GDM1 (cell line): Measurements from ENCODE around the gene NDUFAF3.
A peak's percentile ranks its signal among the peaks of the same experiment; 100 is the strongest.

ENCODE experiments used
- DNase-seq: peaks from one replicate; lab custom pipeline; 2025; lab: John Stamatoyannopoulos, UW

The NDUFAF3 gene

DNA sequence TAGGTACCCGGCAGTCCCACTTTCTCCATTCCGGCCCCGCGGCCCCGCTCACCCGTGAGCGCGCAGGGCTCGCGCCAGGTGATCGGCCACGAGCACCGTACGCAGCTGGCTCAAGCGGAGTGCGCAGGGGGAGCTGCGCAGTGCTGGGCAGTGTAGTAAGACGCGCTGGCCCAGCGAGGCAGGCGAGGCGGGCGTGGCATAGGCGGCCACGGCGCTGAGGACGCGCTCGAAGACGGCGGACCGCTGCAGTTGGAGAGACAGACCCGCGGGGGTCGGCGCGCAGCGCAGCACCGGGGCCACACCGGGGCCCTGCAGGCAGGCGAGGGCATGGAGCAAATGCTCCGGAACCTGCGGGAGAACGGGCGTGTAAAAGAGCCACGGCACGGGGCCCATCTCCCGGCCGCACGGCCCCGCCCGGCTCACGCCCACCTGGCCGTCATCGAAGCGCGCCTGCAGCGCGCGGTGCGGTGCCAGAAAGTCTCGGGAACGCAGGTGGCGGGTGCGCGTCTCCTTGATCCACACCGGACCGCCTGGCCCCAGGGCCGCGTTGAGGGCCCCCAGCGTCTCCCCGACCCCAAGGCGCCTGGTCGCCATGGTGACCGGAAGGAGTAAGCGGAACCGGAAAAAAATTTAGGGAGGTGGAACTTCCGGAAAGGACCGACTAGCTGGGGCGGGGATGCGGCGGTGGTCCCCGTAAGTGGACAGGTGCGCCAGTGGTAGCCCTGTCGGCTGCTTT lies 3.8 kb upstream of the NDUFAF3 start, which contains the start of gene DALRD3:
Gene DALRD3, minus strand, starts transcription at position 610 of the 736 bp plus-strand sequence. Its CDS starts 16 bp downstream, at position 594.
- DNase-seq, result peak; percentile 42

DNA sequence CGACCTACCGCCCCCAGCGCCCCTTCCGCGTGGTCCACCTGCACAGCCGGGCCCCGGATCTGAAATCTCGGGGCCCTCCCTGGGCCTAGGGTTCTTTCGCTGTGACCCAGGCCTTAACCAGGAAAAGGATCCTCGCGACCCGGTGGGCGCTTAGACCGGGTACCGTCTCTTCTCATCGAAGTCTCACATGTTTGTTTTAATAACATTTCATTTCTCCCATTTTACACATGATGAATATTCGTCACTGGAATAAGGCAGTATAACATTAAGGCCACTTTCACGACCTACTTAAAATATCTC lies 3.3 kb upstream of the NDUFAF3 start:
- DNase-seq, result no peak

DNA sequence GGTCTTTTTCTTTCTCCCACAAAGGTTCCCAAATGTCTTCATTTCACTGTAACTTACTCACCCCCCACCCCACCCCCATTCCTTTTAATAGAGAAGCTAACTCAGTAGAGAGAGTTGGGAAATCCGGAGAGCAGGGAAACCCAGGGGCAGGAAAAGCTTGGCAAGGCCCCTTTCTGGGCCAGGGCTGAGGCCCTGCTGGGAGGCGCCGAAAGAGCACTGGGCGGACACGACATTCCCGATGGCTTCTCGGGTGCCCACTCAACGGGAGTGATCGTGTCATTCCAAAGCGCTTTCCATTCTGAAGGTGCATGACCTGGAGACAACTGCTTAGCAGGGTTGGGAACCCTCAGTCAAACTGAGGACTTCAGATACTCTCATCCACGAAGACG lies 2.0 kb upstream of the NDUFAF3 start:
- DNase-seq, result peak; percentile 50

DNA sequence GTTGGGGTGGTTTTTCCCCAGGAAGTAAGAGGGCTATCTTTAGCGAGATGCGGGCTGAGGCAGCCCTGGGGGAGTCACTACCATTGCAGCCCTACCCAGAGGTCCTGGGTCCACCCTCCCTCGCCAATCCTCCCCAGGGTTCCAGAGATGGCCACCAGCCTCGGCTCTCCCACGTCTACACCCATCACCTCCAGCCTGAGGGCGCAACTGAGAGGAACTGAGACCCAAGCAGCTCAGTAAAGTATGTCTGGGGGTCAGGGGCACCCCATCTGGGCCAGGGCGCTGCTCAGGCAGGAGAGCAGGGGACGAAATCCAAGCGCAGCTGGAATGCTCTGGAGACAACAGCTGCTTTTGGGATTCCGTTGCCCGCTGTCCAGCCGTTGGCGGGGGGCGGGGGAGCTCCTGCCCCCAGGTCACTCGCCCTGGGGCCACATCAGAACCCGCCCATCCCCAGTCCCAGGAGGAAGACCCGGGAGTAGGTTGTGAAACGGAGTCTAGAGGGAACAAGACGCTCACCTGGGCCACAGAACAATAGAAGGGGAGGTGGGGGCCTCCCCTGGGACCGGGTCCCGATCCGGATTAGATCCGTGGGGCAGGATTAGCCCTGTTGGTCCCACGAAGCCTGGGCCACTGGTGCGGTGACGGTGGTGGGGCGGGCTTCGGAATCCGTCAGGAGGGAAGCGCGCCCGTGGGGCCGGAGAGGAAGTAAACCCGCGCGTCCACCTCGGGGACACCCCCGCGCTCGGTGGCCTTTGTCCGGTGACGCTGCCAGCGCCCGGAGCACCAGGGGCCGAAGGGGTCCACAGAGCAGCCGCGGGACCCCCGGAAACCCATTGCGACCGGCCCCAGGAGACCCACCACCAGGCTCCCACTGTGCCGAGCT lies 1.4 kb upstream of the NDUFAF3 start:
- DNase-seq, result peak; percentile 50

DNA sequence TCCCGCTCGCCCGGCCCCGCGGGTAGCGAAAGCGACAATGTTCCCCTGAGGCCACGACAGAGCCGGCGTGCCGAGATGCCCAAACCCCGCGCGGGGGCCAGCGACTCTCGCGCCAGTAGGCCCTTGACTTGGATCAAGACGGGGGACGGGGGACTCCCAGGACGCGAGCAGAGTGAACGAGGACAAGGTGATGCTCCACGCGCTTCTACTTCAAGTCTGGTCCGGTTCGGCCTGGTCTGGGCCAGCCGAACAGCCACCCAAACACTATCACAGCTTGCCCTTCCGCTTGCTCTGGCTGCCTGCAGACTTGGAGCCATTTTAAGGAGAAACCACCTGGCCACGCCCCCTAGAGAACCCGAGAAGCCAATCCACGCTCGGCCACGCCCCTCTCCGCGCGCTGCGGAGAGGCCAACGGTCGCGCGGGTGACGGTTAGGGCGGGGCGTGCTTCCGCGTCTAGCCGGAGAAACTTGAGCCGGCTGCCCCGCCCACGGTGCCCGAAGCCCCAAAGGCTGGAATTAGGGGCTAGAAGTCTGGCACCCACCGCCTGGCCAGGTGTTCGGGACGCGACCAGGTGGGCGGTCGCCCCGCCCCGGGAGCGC lies 608 bp upstream of the NDUFAF3 start:
- peak; percentile 94 for DNase-seq

DNA sequence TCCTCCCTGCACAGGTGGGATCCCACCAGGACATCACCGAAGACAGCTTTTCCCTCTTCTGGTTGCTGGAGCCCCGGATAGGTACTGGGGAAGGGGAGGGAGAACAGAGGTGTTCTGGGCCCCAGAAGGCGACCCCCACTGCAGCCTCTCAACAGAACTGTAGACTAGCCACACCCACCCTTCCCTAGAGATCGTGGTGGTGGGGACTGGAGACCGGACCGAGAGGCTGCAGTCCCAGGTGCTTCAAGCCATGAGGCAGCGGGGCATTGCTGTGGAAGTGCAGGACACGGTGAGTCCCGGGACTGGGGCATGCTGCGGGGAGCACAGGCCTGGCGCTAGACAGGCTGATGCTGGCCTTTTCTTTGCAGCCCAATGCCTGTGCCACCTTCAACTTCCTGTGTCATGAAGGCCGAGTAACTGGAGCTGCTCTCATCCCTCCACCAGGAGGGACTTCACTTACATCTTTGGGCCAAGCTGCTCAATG lies 809 bp downstream of the NDUFAF3 start:
- no peak for DNase-seq

DNA sequence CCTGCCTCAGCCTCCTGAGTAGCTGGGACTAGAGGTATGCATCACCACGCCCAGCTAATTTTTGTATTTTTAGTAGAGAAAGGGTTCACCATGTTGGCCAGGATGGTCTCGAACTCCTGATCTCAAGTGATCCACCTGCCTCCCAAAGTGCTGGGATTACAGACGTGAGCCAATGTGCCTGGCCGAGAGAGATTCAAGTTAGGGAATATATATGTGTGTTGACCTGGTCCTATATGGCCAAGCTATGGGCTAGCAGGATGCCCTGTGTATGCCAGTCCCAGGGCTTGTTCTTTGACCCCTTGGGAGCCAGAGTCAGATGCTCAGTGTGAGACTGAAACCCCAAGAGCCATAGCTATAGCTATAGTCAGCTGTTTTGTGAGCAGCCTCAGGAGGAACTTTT lies 1.9 kb downstream of the NDUFAF3 start:
- DNase-seq, result no peak

DNA sequence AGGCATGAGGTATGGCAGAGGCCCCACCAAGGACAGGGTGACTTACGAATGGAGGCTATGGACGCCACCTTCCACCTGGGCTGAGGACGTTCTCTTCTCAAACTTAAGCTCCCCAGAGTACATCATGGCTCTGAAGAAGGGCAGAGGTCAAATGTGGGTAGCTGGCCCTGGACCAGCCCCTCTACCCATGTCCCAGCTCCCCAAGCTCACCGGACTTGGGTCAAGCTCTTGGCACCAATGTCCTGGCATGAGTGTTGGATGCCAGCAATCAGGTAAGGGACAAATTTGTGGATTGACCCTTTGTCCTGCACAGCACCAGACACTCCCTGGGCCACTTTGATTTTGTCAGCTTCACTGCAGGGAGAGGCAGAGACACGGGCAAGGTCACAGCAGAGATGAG lies 2.5 kb downstream of the NDUFAF3 start:
- DNase-seq, result no peak

DNA sequence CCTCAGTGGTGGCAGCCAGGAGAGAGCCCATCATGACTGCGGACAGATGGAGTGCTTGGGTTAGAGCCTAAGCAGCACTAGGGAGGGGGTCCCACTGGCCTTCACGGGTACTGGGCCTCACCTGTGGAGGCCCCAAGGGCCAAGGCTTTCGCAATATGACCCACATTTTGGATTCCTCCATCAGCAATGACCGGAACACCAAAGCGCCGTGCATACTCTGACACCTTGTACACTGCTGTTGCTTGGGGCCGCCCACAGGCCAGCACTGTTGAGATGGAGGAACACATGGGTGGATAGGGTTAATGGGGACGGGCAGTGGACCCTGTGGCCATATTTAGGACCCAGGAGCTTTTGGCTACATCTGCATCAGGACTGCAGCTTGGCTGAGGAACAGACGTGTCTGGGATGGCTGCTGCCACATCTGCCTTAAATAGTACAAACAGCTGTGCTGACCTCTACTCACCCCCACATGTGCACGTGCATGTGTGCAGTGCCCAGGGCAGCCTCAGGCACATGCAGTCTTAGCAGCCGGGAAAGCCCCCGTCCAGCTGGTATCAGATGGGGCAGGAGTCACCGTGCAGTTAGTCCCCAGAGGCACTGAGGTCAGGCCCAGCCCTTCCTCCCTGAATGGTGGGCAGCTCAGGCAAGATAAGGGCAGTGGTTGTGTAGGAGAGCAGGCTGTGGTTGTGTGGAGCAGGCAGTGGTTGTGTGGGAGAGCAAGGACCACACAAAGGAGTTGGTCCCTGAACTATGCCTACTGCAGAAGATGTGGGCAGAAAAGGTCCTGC lies 3.3 kb downstream of the NDUFAF3 start:
- DNase-seq, result no peak

DNA sequence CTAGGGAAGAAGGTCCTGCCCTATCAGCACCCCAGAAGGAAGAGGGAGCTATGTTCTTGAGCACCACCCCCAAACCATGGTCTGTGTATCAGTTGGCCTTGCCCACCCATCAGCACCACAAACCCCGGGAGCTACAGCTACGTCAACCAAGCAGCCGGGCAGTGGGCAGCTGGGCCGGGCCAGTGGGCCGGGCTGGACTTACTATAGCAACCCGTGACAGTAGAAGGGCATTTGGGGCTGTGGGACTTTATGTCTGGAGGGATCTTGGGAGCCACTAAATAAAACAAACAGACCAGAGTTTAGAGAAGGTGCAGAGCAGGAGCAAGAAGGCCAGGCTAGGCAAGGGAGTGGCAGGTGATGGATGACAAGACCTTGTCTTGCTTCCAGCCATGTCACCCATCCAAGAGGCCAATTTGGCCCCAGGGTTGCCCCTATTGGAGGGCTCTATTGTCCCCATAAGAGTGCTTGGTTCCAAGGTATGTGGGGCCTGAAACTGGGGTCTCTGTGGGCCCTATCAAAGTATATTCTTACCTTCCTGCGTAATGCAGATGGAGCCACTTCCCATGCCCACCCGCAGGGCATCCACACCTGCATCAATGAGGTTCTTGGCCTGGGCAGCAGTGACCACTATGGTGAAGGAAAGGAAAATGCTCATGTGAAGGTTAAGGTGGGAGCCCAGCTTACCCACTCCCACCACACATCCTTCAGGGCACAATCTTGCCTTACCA lies 4.0 kb downstream of the NDUFAF3 start:
- no peak for DNase-seq

DNA sequence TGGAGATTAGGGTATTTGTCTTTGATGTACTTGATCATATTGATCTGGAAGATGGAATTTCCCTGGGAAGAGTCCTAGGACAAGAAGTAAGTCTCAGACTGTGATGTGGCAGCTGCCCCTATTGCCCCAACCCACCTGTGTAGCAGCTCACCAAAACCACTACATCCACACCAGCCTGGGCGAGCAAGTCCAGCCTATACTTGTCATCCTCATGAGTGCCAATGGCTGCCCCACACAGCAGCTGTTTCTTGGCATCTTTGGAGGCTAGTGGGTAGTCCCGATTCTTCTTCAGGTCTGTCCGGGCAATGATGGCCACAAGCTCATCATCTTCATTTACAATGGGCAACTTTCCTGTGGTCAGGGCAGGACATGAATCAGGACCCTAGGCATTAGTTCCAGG lies 4.6 kb downstream of the NDUFAF3 start:
- DNase-seq, result no peak

DNA sequence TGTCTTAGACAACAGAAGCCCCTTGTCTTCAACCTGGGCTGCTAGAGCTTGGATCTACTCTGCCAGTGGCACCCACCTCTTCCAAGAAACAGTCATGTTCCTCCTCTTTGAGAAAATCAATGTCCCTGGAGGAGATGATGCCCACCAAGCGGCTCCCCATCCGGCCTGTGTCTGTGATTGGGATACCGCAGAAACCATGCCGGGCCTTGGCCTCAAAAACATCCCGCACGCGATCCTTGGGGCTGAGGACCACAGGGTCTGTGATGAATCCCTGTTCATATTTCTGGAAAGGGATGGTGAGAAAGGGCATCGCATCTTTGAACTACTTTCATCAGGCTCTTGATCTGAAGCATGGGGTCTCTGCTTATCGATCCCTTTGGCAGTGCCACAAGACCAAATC lies 5.7 kb downstream of the NDUFAF3 start:
- DNase-seq, result no peak

DNA sequence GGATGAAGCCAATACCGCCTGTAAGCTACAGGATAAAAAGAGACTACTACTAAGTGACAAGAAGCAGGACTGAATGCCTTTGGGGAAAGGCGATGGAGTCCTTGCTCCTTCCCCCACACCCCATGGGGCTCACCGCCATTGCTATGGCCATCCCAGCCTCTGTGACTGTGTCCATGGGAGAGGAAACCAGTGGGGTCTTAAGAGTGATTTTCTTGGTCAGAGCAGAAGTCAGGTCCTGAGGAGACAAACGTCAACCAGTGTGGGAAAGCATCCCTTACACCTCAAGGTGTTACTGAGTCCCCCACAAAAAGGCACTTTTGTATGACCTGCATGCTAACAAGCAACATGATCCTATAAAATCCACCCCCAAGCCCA lies 6.4 kb downstream of the NDUFAF3 start:
- no peak for DNase-seq

DNA sequence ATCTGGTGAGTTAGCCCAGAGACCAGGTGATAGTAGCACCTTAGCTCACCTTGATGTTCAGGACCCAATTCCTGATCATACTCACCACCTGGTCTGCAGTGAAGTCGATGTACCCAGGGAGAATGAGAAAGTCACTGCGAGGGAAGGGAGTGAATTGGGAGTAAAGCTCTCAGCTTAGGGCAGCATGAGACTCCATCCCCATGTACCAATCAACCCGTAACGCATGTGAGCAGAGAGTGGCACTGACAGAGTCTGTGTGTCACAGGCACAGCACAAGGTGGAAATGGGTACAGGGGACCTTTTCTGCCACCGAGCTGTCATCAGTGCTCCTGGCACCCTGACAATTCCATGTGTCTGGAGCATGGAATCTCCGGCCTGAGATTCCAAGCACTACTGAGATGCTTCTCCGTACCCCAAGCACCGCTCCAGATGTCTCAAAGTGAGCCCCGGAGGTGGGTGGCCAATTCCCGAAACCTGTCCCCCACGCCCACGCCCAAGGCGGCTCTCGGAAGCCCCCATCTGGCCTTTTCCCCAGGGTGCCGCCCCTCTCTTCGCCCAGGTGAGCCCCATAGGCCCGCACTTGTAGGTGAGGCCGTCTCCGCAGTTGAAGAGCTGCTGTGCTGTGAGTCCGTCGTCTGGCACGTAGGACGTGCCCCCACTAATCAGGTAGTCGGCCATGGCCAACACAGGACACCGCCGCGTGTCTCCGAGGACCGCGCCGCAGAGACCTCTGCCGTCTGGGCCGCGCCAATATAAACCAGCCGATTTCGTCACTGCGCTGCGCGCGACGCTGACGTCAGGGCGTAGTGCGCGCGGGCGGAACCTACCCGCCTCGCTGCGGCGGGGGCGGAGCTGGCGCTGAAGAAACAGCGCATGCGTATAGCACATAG lies 7.0 kb downstream of the NDUFAF3 start, which contains the start of gene IMPDH2:
Gene IMPDH2, minus strand, starts transcription at position 726 of the 890 bp plus-strand sequence. Its CDS starts 48 bp downstream, at position 678.
- peak; percentile 93 for DNase-seq

DNA sequence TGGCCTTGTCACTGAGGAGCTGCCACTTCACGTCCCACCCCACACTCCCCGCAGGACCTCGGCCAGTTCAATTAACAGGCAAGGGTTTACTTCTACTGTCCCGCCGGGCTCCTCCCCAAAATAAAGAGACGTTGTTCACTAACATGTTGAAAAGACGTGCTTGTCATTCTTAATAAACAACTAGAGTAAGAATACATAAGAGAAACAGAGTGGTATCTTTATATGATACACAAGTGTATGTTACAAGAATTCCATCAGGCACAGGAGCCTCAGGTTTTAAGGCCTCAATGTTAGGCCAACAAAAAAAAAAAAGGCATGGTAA lies 7.6 kb downstream of the NDUFAF3 start:
- DNase-seq, result no peak

DNA sequence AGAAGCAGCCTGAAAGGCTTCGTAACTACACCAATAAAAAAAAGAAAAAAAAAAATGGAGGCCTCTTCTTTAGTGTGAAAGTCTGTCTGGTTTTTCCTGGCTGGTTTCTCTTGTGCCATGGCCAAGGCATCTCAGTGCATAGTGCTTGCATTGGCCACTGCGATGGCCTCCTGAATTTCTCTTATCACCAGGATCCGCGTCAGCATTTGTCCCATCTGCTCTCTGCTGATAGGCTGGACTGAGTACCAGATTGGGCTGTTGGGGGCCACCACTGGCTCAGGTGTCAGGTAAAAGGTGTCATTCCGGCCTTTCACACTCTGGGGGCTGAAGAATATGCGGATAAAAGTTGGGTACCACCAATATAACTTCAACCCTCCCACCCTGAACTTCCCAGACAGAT lies 8.4 kb downstream of the NDUFAF3 start:
- no peak for DNase-seq

DNA sequence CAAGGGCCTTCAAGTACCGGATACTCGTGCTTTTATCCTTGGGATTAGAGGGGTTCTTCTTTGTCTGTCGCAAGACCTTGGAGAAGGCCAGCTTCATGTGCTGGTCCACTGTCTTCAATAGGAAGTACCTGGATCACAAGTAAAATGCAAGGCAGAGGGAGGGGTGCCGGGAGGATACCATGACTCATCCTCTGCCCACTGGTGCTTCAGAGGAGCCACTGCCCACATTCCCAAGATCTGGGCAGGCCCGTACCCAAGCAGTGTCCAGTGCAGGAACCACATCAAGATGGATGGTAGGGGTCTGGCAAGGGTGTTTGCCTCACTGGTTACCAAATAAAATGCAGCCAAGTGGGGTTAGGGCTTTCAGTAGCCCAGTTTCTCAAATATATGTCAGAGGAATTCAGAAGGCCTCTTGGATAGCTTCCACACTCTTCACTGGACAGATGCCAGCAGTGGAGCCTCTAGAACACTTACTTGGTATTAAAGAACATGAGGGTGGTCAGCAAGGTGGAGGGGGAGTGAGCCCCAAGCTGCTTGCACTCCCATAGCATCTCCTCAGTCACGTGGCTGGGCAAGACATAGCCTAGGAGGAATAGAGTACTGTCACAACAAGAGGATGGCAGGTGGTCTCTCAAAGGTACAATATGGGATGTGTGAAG lies 10.9 kb downstream of the NDUFAF3 start:
- DNase-seq, result no peak

DNA sequence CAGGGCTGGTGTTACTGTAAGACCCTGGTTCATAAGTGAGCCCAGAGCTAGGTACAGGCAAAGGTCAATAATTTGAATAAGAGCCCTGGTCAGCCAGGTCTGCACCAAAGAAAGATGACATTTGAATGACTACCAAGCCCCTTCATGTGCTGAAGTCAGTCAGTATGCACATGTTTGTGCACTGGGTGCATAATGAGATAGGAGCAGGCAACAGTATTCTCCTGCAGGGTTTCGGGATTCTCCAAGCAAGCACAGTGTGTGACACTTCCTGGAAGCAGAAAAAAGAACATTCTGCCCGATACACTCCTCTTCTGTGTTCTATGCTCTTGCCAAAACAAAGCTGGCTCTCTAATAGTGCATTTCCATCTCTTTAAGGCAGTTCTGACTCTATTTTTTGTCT lies 12.7 kb downstream of the NDUFAF3 start:
- DNase-seq, result no peak

DNA sequence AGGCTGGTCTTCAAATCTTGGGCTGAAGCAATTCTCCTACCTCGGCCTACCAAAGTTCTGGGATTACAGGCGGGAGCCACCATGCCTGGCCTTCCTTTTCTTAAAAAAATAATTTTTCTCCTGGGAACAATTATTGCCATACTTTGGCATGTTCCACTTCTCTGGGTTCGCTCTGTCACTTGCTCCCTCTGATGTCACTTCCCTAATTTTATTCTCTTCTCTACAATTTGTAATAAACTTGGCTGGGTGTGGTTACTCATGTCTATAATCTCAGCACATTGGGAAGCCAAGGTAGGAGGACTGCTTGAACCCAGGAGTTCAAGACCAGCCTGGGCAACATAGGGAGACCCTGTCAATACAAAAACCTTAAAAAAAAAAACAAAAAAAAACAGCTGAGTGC lies 13.4 kb downstream of the NDUFAF3 start:
- DNase-seq, result no peak

DNA sequence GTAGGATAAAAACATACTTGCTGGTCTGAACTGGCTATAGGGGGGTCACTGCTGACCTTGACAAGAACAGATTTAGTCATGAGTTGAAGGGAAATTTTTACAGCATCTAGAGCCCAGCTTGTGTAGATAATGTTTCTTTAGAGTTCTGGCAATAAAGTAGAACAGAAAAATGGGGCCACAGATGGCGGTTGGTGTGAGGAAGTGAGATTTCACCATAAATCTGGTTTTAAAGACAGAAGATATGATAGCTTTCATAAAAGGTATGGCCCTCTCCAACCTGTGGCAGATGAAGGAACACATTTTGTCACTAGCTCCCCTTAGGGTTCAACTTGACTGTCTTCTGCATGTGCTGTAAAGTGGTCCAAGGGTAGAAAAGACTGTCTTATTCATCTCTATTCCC lies 31.6 kb downstream of the NDUFAF3 start:
- DNase-seq, result no peak
